Smooth muscle cell of the brain vasculature (primary cell): ENCODE data around the gene TAF8.

Source experiments
- DNase-seq: peaks from one replicate; pipeline ENCODE4 v3.0.0-alpha.2; 2012; ENCODE audit warnings: low read depth, low spot score

Gene TAF8

GRCh38 chr6:42123379-42124103, 73.2 kb downstream of the TAF8 start:
- no peak for DNase-seq

DNA sequence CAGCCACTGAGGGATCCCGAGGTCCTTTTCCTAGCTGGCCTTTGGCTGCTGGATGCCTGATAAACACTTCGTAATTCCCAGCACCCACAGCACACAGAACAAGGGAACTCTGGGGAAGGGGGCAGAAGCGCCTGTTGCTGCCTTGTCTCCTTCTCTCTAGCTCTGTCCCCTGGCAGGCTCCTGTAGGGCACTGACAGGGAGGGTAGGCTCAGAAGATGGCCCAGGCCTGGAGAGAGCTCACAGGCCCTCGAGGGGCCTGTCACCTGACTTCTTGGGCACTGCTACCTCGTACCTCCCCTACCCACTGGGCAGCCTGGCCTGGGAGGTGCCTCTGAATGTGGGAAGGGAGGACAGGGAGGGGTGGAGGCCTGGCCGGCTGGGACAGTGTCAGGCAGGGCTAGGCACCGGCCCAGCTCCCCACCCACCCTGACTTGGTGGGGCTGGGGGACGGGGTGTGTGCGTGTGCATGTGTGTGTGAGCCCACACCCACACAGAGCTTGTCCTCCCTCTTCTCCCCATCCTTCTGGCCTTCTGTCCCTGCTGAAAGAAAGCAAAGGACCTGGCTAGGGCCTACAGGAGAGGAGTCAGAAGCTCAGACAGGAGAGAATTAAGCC, 74.0 kb downstream of the TAF8 start:
- no peak for DNase-seq

GRCh38 chr6:42125231-42125630, 74.9 kb downstream of the TAF8 start:
- DNase-seq, result no peak

GRCh38 chr6:42125663-42126062, 75.3 kb downstream of the TAF8 start:
- DNase-seq, result no peak

DNA sequence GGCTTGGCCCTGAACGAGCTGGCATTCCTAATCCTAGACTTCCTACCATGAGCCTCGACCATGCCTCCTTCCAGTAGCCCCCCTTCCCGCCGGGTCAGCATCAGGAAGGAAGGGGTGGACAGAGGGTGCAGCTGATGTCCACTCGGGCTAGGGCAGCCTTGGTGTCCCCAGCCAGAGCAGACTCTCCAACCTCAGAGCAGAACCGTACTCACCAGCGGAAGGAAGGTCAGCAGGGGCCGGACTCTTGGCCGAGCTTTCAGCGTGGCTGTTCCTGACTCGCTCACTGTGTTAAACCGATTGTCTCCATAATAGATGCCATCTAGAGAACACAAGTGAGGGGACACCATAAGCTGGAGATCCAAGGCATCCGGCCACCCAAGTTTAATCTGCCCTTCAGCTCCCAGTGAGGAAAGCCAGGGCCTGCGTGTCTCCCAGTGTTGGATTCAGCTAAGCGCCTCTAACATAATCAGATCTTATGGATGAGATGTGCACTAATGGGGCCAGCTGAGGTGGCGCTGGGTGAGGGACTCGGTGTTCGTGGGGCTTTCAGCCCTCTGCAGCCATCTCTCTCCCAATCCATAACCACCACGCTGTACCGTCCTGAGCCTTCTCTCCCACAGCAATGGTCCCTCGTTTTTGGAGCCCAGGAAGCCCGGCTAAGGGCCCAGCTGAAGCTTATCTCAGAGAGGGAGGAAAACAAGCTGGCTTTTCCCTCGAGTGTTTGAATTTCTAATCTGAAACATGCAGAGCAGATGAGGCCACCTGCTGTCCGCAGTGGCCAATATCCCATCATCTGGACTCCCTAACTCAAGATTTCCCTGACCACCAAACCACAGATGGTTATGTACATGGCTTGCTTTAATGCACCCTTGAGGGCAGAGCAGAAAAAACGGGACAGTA, 78.4 kb downstream of the TAF8 start:
- no peak for DNase-seq

DNA sequence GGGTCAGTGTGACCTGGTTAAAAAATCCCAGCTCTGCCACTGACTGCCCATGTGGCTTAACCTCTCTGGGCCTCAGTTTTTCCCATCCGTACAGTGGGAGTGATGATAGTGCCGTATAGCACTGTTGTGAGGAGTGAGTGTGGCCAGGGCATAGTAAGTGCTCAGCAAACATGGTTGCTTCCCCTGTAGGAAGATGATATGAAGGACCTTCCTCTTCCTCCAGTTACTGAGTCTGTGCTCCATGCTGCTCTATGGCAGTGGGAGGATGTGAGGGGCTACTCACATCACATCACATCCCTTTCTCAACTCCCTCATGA, 79.0 kb downstream of the TAF8 start:
- DNase-seq, result no peak

DNA sequence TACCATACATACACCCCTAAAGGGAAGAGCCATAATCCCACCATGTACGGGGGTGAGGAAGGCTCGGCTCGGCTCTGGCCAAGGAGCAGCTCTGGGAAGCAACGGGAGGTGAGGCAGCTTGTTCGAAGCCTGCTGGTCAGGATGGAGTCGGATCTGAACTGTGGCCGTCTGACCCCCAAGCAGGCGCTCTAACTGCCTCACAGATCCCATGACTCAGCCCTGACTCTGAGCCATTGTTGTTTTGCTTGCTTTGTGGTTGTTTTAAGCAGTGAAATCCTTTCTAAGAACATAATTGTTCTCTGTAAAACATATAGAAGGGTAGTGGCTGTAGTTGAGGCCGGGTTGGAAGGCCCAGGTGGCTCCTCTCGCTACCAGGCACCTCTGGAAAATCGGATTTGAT, 81.2 kb downstream of the TAF8 start:
- peak; percentile 74 for DNase-seq

GRCh38 chr6:42133926-42134325, 83.6 kb downstream of the TAF8 start:
- no peak for DNase-seq

- DNase-seq, result no peak
Measured at GRCh38 chr6:42135161-42135560, 84.8 kb downstream of the TAF8 start.

DNA sequence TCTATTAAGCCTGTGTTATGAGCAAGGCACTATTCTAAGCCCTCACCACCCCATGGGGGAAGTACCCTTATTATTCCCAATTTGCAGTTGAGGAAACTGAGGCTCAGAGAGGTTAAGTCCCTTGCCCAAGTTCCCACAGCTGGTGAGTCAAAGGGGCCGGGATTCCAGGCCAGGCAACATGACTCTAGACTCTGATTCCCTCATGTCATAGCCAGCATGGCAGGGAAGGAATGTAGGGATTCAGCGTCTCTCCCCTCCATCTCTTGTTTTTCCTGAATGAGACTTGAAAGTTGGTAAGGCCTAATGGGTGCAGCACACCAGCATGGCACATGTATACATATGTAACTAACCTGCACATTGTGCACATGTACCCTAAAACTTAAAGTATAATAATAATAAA, 85.4 kb downstream of the TAF8 start:
- DNase-seq, result no peak

DNA sequence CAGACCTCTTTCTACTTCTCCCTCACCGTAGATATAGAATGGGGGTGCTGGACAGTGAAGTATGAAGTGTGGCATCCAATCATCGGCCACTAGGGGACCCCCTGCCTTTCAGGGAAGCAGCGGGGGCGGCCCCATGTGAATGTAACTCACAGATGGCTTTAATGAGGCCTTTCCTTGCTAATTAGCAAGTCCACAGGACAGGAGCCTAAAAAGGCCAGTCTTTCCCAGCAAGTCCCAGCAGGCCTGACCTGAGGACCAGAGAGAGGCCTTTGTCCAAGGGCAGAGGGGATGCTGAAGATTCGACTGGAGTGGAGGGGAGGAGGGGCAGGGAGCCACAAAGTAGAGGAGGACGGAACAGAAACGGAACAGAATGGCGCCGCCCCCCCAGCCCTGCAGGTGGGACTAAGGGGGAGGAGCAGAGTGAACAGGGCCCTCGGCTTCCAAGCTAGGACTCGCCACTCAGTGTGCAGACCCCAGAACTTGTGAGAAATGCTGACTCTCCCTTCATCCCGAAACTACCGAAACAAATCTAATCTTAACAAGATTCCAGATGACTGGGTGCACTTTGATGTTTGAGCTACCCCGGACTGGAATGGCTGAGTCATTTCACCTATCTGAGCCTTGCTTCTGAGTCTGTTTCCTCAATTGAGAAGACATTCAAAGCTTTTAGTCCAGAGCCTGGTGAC, 86.3 kb downstream of the TAF8 start:
- DNase-seq, result no peak
